Pancreas (tissue), 10 donors: ENCODE measurements around the gene KCNMA1. TPM values are rescaled to one million over a fixed set of nuclear protein-coding genes. Genes with fewer than 3 reads are reported as not detected.

Source experiments
- ATAC-seq, 4 donors: fragments of 200-7000 bp; cut with Tn5 transposase; one replicate each; pipeline versions ENCODE4 v1.8.0 to v1.9.1; 2020; ENCODE audit warnings: mild to moderate bottlenecking in 4 of 4, moderate library complexity in 4 of 4
- DNase-seq, 6 donors: peaks; one replicate each; pipeline ENCODE4 v3.0.0-alpha.2; 2020
- FAIRE-seq: peaks from 2 replicates; lab custom pipeline; 2012; peaks lifted over from hg19 to GRCh38; lab: Jason Lieb, UNC
- H3K27ac ChIP-seq, 4 donors: fragments of 200-600 bp; sonication (generic); 1 replicate in 3 of 4; 2 replicates in 1 of 4; pipeline versions ENCODE4 v1.5.0 to v1.8.0; 2020
- H3K27me3 ChIP-seq, 4 donors: fragments of 200-600 bp; one replicate each; pipeline ENCODE4 v1.8.0; 2021
- H3K36me3 ChIP-seq, 3 donors: fragments of 200-600 bp; sonication (generic) in 1 of 3; one replicate each; pipeline versions ENCODE4 v1.5.0 to v1.8.0; 2020 to 2021
- H3K4me1 ChIP-seq, 3 donors: fragments of 200-600 bp; one replicate each; pipeline ENCODE4 v1.8.0; 2021
- H3K4me3 ChIP-seq, 4 donors: fragments of 200-600 bp; sonication (generic) in 2 of 4; one replicate each; pipeline versions ENCODE4 v1.5.0 to v1.8.0; 2020 to 2021
- H3K9me3 ChIP-seq, 4 donors: fragments of 200-600 bp; one replicate each; pipeline ENCODE4 v1.8.0; 2021
- WGBS, 2 donors: extraction: QIAGEN DNeasy Blood & Tissue Kit; methylation state at CpG; one replicate each; pipeline ENCODE4 v1.1.7; 2013; 5-methylcytosine and 5-hydroxymethylcytosine counted together
- intact Hi-C, 3 donors: fragments of 100-400 bp; cut with DNase I; formaldehyde crosslinking; loops; one replicate each; pipeline versions ENCODE4 v1.11.1 to v1.14.2; 2022
- polyA plus RNA-seq, 2 donors: library from polyadenylated mRNA; stranded (reverse); fragments of 200-250 nt; gene quantifications; one replicate each; pipeline ENCODE4 v1.2.3, GENCODE V29; 2013
- total RNA-seq, 6 donors: library from RNA; stranded (reverse); fragmentation: NEBNext Ultra II Directional in 4 of 6; extraction: Animal tissue kit (Norgen Biotek cat#: 25700) in 4 of 6; gene quantifications; one replicate each; pipeline versions ENCODE4 v1.2.1 to v1.2.4, GENCODE V29; 2021 to 2023
- TF ChIP-seq, protein P1 (sequence below), 4 donors: fragments of 200-600 bp; sonication (generic) in 3 of 4; IDR thresholded peaks; one replicate each; pipeline versions ENCODE4 v1.5.0 to v1.8.0; 2021; ENCODE audit warnings: antibody characterized with exemption in 4 of 4
- donor health status: healthy with polysubstance abuse.
- donor health status: DM: no; HTN: no; CAD: no; lungs with moderate emphysema.
- donor health status: DM: no; HTN: no; CAD: no.
- donor health status: control.
- donor health status: control.
- donor health status: Bipolar disorder and iron deficiency.
- donor health status: DM: yes; HTN: yes; CAD: no.
- donor health status: DM: no; HTN: no; CAD: no.
- donor health status: DM: no; HTN: no; CAD: no.
- donor health status: DM: yes; HTN: yes; CAD: no.

The KCNMA1 gene
- total and polyA plus RNA-seq, 8 donors = 3.5 to 19.4 (median 9.3) TPM

DNA sequence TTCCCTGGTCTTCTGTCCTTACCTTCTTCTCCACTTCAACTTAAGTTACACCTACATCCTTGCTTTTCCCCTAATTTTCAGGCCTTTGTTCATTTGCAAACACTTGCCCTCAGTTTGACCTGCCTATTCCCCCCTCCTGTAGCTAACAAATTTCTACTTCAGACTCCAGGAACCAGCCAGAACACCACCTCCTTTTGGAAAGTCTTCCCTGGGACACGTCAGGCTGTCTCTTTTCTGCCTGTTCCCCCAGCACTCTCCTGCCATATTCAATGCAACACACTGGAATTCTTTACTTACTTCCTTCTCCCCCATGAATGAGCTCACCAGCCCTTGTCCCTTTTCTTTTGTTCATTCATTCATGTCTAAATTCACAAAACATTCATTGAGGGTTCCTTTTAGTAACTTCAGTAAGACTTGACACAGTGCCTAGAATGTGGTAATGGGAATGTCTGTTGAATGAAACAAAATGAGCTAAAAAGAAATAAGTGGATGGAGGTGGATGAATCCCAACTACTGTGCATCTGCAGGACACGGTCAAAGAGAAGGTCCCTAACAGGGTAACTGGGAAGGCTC lies 478.0 kb downstream of the KCNMA1 start:
- intact Hi-C loops = loop anchor here in 1 of 3 donors (5.0 kb wide), 1 partner anchor 488 kb away; no protein-coding TSS in a partner anchor
- H3K36me3 ChIP-seq = no peaks in the 10 kb centered on the region
- H3K4me1 ChIP-seq = peaks cover 0 to 7% (median 0%) of the 10 kb centered on the region in 3 donors
- ATAC-seq (no peak), DNase-seq (no peak), FAIRE-seq (no peak)
- whole genome bisulfite sequencing, 2 donors = 58 to 86% methylated on average over 2 of the region's 2 CpGs
- H3K4me3 ChIP-seq = no peak overlapping the region
- H3K27ac ChIP-seq = no peak overlapping the region
- H3K27me3 ChIP-seq = no peaks in the 10 kb centered on the region
- TF ChIP-seq, protein P1, sequence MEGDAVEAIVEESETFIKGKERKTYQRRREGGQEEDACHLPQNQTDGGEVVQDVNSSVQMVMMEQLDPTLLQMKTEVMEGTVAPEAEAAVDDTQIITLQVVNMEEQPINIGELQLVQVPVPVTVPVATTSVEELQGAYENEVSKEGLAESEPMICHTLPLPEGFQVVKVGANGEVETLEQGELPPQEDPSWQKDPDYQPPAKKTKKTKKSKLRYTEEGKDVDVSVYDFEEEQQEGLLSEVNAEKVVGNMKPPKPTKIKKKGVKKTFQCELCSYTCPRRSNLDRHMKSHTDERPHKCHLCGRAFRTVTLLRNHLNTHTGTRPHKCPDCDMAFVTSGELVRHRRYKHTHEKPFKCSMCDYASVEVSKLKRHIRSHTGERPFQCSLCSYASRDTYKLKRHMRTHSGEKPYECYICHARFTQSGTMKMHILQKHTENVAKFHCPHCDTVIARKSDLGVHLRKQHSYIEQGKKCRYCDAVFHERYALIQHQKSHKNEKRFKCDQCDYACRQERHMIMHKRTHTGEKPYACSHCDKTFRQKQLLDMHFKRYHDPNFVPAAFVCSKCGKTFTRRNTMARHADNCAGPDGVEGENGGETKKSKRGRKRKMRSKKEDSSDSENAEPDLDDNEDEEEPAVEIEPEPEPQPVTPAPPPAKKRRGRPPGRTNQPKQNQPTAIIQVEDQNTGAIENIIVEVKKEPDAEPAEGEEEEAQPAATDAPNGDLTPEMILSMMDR (IDR thresholded peaks at IDR 0.05) = no peak
- no peaks in the 10 kb centered on the region for H3K9me3 ChIP-seq

DNA sequence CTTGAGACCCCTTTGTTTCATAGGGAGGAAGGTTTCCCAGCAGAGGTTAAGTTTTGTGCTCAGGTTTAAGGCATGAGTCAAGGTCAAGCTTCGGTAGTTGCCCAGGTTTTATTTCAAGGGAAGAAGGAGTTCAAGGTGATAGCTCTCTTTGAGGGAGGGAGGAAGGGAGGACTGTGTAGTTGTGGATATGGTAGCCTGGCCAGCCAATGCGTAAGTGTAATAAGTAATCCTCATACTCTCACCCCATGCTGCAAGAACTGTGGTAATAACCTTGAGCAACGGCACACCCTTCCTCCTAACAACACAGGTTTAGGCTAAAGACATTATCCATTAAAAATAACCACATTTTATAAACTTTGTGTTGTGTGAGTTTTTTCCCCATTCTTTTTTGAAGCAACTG lies 478.9 kb downstream of the KCNMA1 start:
- DNase-seq = no peak
- peaks cover 0 to 7% (median 0%) of the 10 kb centered on the region in 3 donors for H3K4me1 ChIP-seq
- H3K4me3 ChIP-seq = no peak overlapping the region
- H3K27me3 ChIP-seq = no peaks in the 10 kb centered on the region
- WGBS, 2 donors = 54 to 57% methylated on average over 3 of the region's 3 CpGs
- no peak for ATAC-seq
- TF ChIP-seq, protein P1 (IDR thresholded peaks at IDR 0.05) = no peak
- no peak overlapping the region for H3K27ac ChIP-seq
- no peak for FAIRE-seq
- no peaks in the 10 kb centered on the region for H3K36me3 ChIP-seq
- intact Hi-C loops = no loop called here
- H3K9me3 ChIP-seq = no peaks in the 10 kb centered on the region

DNA sequence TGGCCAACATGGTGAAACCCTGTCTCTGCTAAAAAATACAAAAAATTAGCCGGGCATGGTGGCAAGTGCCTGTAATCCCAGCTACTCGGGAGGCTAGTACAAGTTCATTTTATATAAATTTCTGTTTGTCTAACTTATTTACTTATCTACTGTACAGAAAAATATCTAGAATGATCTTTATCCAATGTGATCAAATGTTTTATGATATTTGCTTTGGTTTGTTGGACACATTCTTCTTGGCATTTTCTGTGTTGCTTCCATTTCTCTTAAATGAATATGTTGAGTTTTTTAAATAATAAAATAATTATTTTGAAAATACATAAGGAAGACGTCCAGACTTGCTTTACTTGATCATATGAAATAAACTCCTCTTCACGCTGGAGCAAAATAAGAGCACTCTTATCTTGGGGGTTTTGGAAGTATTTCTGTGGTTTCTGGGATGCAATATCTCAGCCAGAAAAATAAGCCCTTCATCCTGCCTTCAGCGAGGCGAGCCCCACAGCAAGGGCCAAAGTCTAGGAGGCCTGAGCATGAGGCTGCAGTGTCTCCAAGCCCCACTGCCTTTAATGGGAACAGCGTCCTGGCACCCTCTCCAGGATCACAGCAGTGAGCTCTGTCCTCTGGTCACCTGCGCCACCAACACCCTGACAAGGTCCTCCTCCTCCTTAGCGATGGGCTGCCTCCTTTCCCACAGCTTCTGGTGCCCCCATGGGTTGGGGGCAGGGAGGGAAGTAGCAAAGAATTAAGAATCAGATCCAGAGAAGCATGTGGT lies 480.2 kb downstream of the KCNMA1 start:
- WGBS, 2 donors = 82 to 90% methylated on average over 9 of the region's 9 CpGs
- no peak for ATAC-seq
- DNase-seq = no peak
- Histone ChIP-seq H3K27ac (peak overlapping the region in 1 of 4 donors; percentile 57), H3K36me3 (no peaks in the 10 kb centered on the region), H3K4me3 (no peak overlapping the region), H3K27me3 (no peaks in the 10 kb centered on the region), H3K4me1 (peaks cover 0 to 7% (median 0%) of the 10 kb centered on the region in 3 donors), H3K9me3 (no peaks in the 10 kb centered on the region)
- intact Hi-C loops = no loop called here
- TF ChIP-seq, protein P1 (IDR thresholded peaks at IDR 0.05) = no peak
- FAIRE-seq = no peak

DNA sequence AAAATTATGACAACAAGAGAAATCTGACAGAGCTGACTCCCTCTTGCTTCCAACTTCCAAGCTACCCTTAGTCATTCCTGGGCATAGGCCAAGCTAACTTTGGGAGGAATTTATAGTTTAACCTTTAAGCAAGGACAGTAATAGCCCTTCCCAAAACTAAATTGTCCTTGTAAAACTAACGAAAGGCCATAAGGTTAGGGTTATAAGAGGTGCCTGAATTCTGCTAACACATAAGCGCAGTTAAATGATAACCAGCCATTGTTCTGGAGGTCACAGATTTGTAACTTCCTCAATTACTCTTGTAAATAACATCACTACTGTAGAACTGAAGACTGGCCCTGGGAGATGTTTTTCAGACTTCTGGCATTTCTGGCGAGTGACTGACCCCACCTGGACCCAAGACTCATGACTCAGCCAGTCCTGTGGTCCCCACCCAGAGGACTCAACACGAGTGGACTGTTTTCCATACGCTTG lies 481.2 kb downstream of the KCNMA1 start:
- WGBS, 2 donors = 50 to 71% methylated on average over 5 of the region's 5 CpGs
- ATAC-seq = peak; percentile 40 to 61 (median 47)
- Histone ChIP-seq H3K4me1 (peaks cover 0 to 7% (median 0%) of the 10 kb centered on the region in 3 donors), H3K36me3 (no peaks in the 10 kb centered on the region), H3K27ac (peak overlapping the region in 2 of 4 donors; percentile 57 to 66), H3K27me3 (no peaks in the 10 kb centered on the region), H3K4me3 (no peak overlapping the region), H3K9me3 (no peaks in the 10 kb centered on the region)
- no peak for DNase-seq
- intact Hi-C loops = no loop called here
- TF ChIP-seq, protein P1 (IDR thresholded peaks at IDR 0.05) = no peak
- FAIRE-seq = peak; percentile 41
